Astrocyte of the spinal cord (primary cell): ENCODE results near the gene TPST1.
"Not testable (repeated sequence)": the region's sequence is repeated elsewhere in the genome, so short reads cannot be mapped to it uniquely, and the experiment has no call there.

Experiments used
- DNase-seq: peaks from one replicate; pipeline ENCODE4 v3.0.0; 2011; ENCODE audit warnings: low read depth, low spot score
- H3K4me3 ChIP-seq: 2 replicates; pipeline ENCODE4 v1.5.1; 2011; ENCODE audit warnings: low read depth, mild to moderate bottlenecking, low read length, moderate library complexity
- CTCF ChIP-seq: IDR thresholded peaks from 2 replicates; pipeline ENCODE4 v1.5.1; 2012; ENCODE audit warnings: low read depth, mild to moderate bottlenecking, low read length, inconsistent platforms
- in situ Hi-C: cut with HindIII; loops from 2 replicates; pipeline ENCODE4 v1.10.0; 2017; ENCODE audit warnings: low sequenced_read_pairs

TPST1 gene

GRCh38 chr7:66204822-66205740 lies at the start of gene TPST1:
Gene TPST1, plus strand, starts transcription at chr7:66205334. Its CDS starts 35,092 bp downstream, at chr7:66240426.
- in situ Hi-C loops, result no loop called here
- peak; percentile 44 for TF ChIP-seq CTCF
- peak within 1 kb of the TSS; percentile 89 for H3K4me3 ChIP-seq
- DNase-seq, result peak; percentile 82

GRCh38 chr7:66156035-66156434 lies 49.1 kb upstream of the TPST1 start:
- in situ Hi-C loops, DNase-seq, H3K4me3 ChIP-seq: not testable (repeated sequence)

- in situ Hi-C loops, result no loop called here
Observed at GRCh38 chr7:66157060-66157459, 48.1 kb upstream of the TPST1 start.

GRCh38 chr7:66162622-66163021 lies 42.5 kb upstream of the TPST1 start:
- in situ Hi-C loops, result no loop called here
- DNase-seq, result no peak
- no peak for TF ChIP-seq CTCF
- no peak overlapping the region for H3K4me3 ChIP-seq

More at GRCh38 chr7:66157060-66157459, 48.1 kb upstream of the TPST1 start:
- H3K4me3 ChIP-seq, result no peak overlapping the region
- DNase-seq, result no peak
- no peak for TF ChIP-seq CTCF

- in situ Hi-C loops, result no loop called here
- no peak for TF ChIP-seq CTCF
- no peak overlapping the region for H3K4me3 ChIP-seq
- DNase-seq, result no peak
Observed at GRCh38 chr7:66163186-66163610, 41.9 kb upstream of the TPST1 start.

- DNase-seq, result no peak
- H3K4me3 ChIP-seq, result no peak overlapping the region
- in situ Hi-C loops, result no loop called here
- TF ChIP-seq CTCF, result no peak
Observed at GRCh38 chr7:66164356-66164755, 40.8 kb upstream of the TPST1 start.

- DNase-seq, result peak; percentile 45
- no peak overlapping the region for H3K4me3 ChIP-seq
- no peak for TF ChIP-seq CTCF
- in situ Hi-C loops, result no loop called here
Observed at GRCh38 chr7:66167773-66168387, 37.3 kb upstream of the TPST1 start.
